DMS53 treated with DMSO at 0.1 percent for 48 hours (cell line): ENCODE results near the gene CYP2D6.

Experiments used
- DNase-seq: peaks from one replicate; lab custom pipeline; 2025; ENCODE audit not compliant: unreplicated experiment; lab: John Stamatoyannopoulos, UW

CYP2D6 gene

GRCh38 chr22:42086051-42086450, 44.6 kb downstream of the CYP2D6 start:
- DNase-seq: no peak

- DNase-seq: no peak
Measured at GRCh38 chr22:42084874-42085273, 45.7 kb downstream of the CYP2D6 start.

GRCh38 chr22:42083119-42083518, 47.5 kb downstream of the CYP2D6 start:
- no peak for DNase-seq

GRCh38 chr22:42080287-42080686, 50.3 kb downstream of the CYP2D6 start:
- DNase-seq: no peak

- DNase-seq: peak; percentile 88
Measured at GRCh38 chr22:42079319-42080251, 51.0 kb downstream of the CYP2D6 start, which contains the start of gene SMDT1. TSS of gene SMDT1 (plus strand) at chr22:42079700. CDS start at chr22:42079769, 69 bp downstream.

- DNase-seq: no peak
Measured at GRCh38 chr22:42078469-42079318, 51.9 kb downstream of the CYP2D6 start.

GRCh38 chr22:42077486-42078125, 53.0 kb downstream of the CYP2D6 start:
- DNase-seq: no peak

GRCh38 chr22:42076764-42077485, 53.7 kb downstream of the CYP2D6 start:
- no peak for DNase-seq
